ENCODE results near the gene NCKAP5.
A peak's percentile ranks its signal among the peaks of the same experiment; 100 is the strongest.
"Not testable (repeated sequence)": the region's sequence is repeated elsewhere in the genome, so short reads cannot be mapped to it uniquely, and the experiment has no call there.

The NCKAP5 gene

GRCh38 chr2:132813422-132813821 is 754.8 kb downstream of the NCKAP5 start:
- TF ChIP-seq, protein P1, sequence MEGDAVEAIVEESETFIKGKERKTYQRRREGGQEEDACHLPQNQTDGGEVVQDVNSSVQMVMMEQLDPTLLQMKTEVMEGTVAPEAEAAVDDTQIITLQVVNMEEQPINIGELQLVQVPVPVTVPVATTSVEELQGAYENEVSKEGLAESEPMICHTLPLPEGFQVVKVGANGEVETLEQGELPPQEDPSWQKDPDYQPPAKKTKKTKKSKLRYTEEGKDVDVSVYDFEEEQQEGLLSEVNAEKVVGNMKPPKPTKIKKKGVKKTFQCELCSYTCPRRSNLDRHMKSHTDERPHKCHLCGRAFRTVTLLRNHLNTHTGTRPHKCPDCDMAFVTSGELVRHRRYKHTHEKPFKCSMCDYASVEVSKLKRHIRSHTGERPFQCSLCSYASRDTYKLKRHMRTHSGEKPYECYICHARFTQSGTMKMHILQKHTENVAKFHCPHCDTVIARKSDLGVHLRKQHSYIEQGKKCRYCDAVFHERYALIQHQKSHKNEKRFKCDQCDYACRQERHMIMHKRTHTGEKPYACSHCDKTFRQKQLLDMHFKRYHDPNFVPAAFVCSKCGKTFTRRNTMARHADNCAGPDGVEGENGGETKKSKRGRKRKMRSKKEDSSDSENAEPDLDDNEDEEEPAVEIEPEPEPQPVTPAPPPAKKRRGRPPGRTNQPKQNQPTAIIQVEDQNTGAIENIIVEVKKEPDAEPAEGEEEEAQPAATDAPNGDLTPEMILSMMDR (IDR thresholded peaks at IDR 0.05; ENCODE audit: insufficient read depth, low read depth, low read length, missing control alignments) = no peak
- DNase-seq (ENCODE audit: low read depth) = no peak
- H3K4me3 ChIP-seq (ENCODE audit: low read length) = no peak overlapping the region

- no peak for DNase-seq (ENCODE audit: low read depth)
- H3K4me3 ChIP-seq (ENCODE audit: low read length) = no peak overlapping the region
- TF ChIP-seq, protein P1 (IDR thresholded peaks at IDR 0.05; ENCODE audit: insufficient read depth, low read depth, low read length, missing control alignments) = no peak
These were observed 756.9 kb downstream of the NCKAP5 start for GRCh38 chr2:132811148-132811915.

DNA sequence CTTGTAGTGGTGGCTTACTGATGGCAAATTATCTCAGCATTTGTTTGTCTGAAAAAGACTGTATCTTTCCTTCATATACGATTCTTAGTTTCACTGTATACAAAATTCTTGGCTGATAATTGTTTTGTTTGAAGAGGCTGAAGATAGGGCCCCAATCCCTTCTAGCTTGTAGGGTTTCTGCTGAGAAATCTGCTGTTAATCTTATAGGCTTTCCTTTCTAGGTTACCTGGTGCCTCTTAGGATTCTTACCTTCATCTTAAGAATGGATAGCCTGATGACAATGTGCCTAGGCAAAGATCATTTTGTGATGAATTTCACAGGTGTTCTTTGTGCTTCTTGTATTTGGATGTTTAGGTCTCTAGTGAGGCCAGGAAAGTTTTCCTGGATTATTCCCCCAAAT is 758.3 kb downstream of the NCKAP5 start:
- DNase-seq (ENCODE audit: low read depth); H3K4me3 ChIP-seq (ENCODE audit: low read length): not testable (repeated sequence)

DNA sequence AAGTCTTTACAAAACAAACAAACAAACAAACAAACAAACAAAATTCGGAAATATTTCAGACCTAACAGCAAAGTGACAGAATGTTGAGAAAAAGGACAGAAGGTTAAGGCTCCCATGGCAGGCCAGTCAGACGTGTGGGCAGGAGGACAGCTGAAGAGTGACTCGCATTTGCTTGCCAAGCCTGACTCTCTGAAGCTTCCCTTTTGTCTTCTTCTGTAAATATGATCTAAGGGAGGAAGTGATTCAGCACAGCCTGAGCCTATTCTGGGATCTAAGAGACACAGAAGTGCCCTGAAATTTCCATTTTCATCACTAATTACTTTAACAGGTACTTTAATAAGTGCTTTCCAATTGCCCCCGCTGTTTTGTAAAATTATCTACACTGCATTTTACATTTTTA is 764.2 kb downstream of the NCKAP5 start:
- no peak overlapping the region for H3K4me3 ChIP-seq (ENCODE audit: low read length)
- peak; percentile 54 for DNase-seq (ENCODE audit: low read depth)
- TF ChIP-seq, protein P1 (IDR thresholded peaks at IDR 0.05; ENCODE audit: insufficient read depth, low read depth, low read length, missing control alignments) = no peak

DNA sequence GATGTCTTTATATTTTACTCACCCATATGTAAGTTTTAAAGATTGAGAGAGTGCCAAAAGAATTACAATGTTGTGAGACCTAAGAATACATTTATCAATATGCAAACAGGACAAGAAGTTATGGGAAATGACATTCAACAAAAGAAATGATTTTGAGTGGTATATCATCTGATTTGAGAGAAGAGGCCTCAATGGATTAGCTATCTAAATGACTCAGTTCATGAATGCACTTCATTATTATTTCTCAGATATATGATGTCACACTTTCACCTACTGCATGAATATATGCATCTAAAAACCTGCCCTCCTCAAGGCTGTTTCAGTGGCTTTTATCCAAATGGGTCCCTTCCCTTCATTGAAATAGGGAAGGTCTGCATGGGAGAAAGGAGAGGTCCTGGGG is 769.9 kb downstream of the NCKAP5 start:
- no peak overlapping the region for H3K4me3 ChIP-seq (ENCODE audit: low read length)
- TF ChIP-seq, protein P1 (IDR thresholded peaks at IDR 0.05; ENCODE audit: insufficient read depth, low read depth, low read length, missing control alignments) = no peak
- no peak for DNase-seq (ENCODE audit: low read depth)

DNA sequence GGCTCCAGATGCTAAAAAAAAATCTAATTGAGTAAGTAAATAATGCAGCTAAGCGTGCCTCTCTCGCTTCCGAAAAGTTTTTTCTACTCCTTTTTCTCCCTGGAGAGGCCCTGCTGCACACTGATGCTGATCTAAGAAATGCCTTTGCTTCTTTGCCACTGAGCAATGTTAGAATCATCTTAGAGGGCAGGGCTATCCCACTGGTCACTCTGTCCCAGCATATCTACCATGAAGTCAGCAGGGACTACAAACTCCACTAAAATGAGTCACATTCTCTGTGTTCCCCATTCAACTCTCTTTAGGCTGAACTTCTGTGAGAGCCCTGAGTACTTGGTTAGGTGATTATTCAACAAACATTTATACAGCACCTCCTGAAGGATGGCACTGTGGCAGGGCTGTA is 770.7 kb downstream of the NCKAP5 start:
- TF ChIP-seq, protein P1 (IDR thresholded peaks at IDR 0.05; ENCODE audit: insufficient read depth, low read depth, low read length, missing control alignments) = no peak
- no peak overlapping the region for H3K4me3 ChIP-seq (ENCODE audit: low read length)
- no peak for DNase-seq (ENCODE audit: low read depth)

GRCh38 chr2:132797071-132797470 is 771.2 kb downstream of the NCKAP5 start:
- H3K4me3 ChIP-seq (ENCODE audit: low read length) = no peak overlapping the region
- TF ChIP-seq, protein P1 (IDR thresholded peaks at IDR 0.05; ENCODE audit: insufficient read depth, low read depth, low read length, missing control alignments) = no peak
- no peak for DNase-seq (ENCODE audit: low read depth)
